NCI-H446 treated with DMSO at 0.1 percent for 48 hours (cell line): ENCODE data around the gene GPC6.

Experiments used
- DNase-seq: peaks from one replicate; lab custom pipeline; 2025; lab: John Stamatoyannopoulos, UW

The GPC6 gene

GRCh38 chr13:94413598-94413944 lies 1187.0 kb downstream of the GPC6 start:
- DNase-seq: no peak

DNA sequence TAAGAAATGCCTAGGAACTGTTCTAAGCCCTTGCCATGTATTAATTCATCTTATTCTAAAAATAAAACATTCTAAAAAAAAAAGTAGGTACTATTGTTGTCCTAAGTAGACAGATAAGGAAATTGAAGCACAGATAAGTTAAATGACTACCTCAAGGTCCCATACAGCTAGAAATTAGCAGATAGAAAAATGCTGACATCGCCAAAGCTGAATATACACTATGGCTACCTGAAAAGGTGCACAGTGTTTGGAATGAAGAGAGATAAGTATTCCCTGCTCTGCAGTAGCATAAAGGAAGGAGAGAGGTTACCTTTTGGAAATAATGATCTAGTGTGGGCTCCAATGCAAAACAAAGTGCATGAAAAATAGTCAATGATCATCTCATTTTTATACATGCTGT lies 1187.5 kb downstream of the GPC6 start:
- no peak for DNase-seq

GRCh38 chr13:94414708-94415107 lies 1188.1 kb downstream of the GPC6 start:
- no peak for DNase-seq

DNA sequence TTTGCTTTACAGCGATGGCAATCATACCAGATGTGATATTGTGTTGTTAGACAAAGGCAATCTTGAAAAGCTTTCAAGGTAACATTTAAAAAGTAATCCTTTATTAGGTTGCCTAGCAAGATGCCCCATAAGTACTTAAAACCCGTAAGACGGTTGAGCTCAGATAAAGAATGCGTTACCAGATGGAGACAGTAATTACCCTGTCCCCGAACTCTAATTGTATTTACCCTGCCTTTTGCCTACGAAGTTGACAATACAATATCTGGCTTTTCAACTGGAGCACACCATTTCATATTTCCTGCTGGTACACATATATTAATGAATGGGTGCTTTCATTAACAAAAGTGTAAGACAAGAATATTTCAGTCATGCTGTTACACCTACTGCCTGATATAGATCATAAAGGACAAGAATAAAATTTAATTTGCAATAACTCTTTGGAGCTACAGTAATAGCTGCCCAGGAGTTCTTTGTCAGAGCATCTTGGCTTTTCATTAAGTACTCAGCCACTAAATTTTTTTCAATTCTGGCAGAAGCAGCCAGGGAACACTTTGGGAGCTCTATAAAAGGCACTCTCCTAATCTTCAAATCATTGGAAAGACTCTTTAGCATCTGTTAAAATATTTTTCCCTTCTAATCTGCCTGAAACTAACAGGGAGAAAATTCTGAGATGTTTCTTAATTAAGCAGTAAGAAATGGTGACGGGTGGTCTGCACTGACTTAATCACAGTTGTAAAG lies 1189.1 kb downstream of the GPC6 start:
- peak; percentile 48 for DNase-seq

DNA sequence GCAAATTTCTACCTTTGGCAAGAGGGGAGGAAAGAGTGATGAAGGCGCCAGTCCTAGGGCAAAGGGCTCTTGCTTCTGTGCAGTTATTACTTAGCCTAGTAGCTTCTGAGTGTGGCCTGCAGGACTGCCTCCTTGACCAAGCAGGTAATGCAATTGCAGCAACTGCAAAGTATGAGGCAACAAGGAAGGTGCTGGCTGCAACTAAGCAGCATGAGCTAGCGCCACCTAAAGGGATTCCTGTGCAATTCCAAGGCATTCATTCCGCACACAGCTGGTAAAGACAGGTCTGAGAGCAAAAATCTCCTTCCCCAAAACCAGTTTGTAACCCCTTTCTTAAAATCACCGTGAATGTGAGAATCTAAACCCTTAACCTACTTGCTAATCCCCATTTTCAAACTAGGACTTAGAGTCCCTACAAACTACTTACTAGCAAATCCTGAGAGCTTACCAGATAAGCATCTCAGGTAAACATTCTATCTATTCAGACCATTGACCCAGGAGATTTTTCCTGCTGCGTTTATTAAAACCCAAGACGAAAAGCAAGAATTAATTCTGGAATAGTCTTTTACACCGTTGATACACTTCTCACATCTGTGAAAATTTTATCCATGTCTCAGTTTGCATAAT lies 1190.0 kb downstream of the GPC6 start:
- no peak for DNase-seq

DNA sequence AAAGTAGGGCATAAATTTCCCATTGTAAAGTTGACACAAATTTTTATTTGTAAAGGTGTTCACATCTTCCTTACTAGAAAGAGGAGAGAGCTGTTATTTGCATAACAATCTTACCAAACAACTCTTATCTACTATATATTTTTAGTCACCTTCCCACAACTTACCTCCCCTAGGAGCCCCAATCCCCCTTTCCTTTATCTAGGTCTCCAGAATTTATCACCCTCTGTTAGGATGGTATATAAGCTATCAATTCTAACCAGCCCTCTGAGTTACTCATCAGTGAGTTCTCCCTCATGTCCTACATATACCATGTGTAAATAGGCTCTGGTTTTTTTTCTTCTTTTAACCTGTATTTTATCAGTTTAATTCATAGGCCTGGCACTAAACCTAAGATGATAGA lies 1190.7 kb downstream of the GPC6 start:
- DNase-seq: no peak

- no peak for DNase-seq
These were observed 1192.8 kb downstream of the GPC6 start for GRCh38 chr13:94419304-94419924.

- DNase-seq: no peak
These were observed 1193.3 kb downstream of the GPC6 start for GRCh38 chr13:94419925-94420305.

- DNase-seq: no peak
These were observed 1200.8 kb downstream of the GPC6 start for GRCh38 chr13:94427313-94427953.

GRCh38 chr13:94431574-94431973 lies 1205.0 kb downstream of the GPC6 start:
- no peak for DNase-seq

- DNase-seq: no peak
These were observed 1205.4 kb downstream of the GPC6 start for GRCh38 chr13:94431987-94432386.

DNA sequence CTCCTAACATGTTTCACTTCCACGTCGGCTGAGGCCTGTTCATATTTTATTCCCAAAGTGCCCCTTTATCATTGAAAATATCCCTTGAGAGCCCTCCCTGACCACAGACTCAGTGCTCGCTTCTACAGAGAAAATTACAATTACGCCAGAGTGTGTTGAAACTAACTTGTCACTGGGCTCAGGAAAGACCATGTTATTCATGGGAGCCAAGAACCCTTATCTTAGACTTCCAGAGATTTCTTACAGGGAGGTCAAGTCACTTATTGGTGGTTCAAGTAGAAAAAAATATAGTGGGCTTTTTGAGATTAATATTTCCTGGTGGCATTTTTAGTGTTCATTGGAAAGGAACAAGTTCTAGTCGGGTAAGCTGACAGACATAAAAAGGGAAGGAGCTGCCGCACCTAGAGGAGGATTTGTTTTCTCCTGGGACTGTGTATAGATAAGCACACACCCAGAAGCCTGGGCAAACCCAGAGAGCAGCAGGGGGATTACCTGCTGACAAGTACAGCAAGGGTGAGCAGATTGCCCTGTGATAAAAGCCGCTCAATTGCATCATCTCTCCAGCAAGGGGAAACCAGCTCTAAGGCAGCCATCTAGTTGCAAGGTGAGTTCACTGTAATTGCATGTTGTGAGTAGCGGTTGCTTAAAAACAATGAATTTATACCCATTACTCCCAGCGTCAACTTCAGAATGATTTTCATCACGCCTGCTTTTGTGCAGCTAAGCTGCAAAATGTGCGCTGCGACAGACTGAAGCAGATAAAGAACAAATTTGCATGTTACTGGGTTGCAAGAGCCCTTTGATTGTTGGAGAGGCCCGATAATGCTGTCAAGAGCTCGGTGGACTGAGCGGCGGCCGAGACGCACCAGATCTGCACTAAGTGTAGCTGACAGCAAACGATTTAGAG lies 1206.7 kb downstream of the GPC6 start:
- DNase-seq: no peak

DNA sequence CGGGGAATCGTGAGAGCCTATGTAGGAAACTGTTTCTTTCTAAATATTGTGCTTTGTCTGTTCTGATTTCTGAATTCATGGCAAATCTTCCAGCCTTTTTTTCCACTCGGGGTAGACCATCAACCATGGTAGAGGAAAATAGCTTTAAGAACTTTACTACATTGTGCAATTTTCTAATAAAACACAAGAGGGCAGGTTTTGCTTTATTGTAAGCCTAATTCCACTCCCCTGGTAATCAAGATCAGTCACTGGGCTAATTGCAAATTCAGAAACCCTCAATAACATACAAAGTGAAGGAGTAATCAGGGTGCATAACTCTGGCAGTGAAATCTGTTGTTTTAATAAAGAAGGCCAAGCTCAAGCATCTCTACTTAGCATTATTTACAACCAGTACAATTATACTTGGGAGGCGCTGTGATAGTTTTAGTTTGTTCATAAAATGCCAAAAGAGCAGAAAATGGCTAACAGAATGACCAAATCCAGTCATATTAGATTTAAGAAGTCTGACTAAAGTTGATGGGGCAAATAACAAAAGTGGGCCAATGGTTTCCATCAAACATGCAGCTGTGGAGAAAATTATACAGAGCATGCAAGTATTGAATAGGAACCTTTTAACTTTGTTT lies 1209.1 kb downstream of the GPC6 start:
- peak; percentile 35 for DNase-seq

DNA sequence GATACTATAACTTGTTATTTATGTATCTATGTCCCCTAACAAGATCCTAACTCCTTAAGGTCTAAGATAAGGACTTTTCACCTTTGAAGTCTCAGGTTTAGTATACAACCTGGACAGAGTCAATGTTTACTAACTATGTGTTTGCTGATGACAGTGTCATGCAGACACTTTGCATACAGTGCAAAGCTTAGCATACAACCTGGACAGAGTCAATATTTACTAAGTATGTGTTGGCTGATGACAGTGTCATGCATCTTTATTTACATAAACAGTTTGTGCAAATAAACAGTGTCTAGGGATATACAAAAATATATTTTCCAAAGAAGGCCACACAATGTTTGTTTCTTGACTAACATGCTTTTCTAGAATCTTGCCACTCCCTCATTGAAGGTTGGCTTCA lies 1218.2 kb downstream of the GPC6 start:
- no peak for DNase-seq

DNA sequence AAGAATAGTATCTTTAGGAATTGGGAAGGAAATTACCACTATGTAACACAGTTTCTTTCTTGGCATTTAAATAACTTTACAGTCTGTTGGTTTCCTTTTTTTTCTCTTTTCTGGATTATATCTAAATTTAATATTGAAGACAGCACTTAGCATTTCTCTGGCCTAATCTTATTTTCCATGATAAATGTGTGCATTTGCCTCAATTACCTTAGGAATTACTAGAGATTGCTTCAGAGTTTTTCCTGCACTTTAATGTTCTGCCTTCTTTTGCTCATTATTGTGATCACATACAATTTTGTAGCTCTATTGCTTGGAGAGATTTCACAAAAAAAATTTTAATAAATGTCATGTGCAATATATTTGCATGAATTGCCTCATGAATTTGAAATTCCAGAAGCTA lies 1227.7 kb downstream of the GPC6 start:
- no peak for DNase-seq

- DNase-seq: no peak
These were observed 1228.3 kb downstream of the GPC6 start for GRCh38 chr13:94454906-94455305.

DNA sequence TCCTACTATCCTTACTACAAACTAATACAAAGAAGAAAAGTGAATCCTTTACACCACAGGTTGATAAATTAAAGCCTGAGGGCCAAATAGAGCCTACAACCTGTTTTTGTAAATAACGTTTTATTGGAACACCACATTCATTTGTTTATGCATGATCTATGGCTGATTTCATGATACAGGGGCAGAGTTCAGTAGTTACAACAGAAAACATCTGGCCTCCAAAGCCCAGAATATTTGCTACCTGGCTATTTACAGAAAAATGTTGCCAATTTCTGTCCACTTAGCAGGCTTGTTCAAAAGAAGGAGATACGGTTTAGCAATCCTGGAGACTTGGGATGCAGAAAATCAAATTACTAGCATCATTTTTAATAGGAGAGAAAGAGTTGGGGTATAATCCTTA lies 1228.8 kb downstream of the GPC6 start:
- no peak for DNase-seq
